Gastroesophageal sphincter (tissue), 3 donors: ENCODE measurements around the gene TTC9.

ENCODE experiments used
- CTCF ChIP-seq, 4 experiments: fragments of 200-600 bp in 2 of 4; fragments of 450-650 bp in 2 of 4; sonication (generic) in 1 of 4; IDR thresholded peaks; one replicate each; pipeline ENCODE4 v1.5.1; 2017 to 2019; ENCODE audit warnings: antibody characterized with exemption in 4 of 4, mild to moderate bottlenecking in 2 of 4, moderate library complexity in 2 of 4
- EP300 ChIP-seq: sonication (generic); formaldehyde crosslinking; IDR thresholded peaks from one replicate; pipeline ENCODE4 v1.6.1; 2017; ENCODE audit warnings: antibody characterized with exemption, mild to moderate bottlenecking
- POLR2A ChIP-seq, 2 donors: fragments of 450-650 bp; IDR thresholded peaks; one replicate each; pipeline ENCODE4 v1.6.1; 2017; ENCODE audit warnings: antibody characterized with exemption in 2 of 2, mild to moderate bottlenecking in 2 of 2, moderate library complexity in 1 of 2
- POLR2AphosphoS5 ChIP-seq: sonication (generic); formaldehyde crosslinking; IDR thresholded peaks from one replicate; pipeline ENCODE4 v1.6.1; 2017; ENCODE audit warnings: antibody characterized with exemption

GRCh38 chr14:70716958-70717357, 75.2 kb downstream of the TTC9 start:
- TF ChIP-seq CTCF (IDR thresholded peaks at IDR 0.05) (no peak), POLR2AphosphoS5 (no peak), EP300 (no peak), POLR2A (IDR thresholded peaks at IDR 0.05) (no peak)
